Left ventricle myocardium inferior (tissue), 1 donor: ENCODE results near the gene TMEM200C. TPM values are rescaled to one million over a fixed set of nuclear protein-coding genes. Genes with fewer than 3 reads are reported as not detected.
A peak's percentile ranks its signal among the peaks of the same experiment; 100 is the strongest.
"Not testable (repeated sequence)": the region's sequence is repeated elsewhere in the genome, so short reads cannot be mapped to it uniquely, and the experiment has no call there.

Source experiments
- DNase-seq: peaks from one replicate; pipeline ENCODE4 v3.0.0-alpha.2; 2020
- H3K27ac ChIP-seq: fragments of 200-600 bp; replicated peaks from 2 replicates; pipeline ENCODE4 v1.8.0; 2021
- H3K27me3 ChIP-seq: fragments of 200-600 bp; 2 replicates; pipeline ENCODE4 v1.8.0; 2021; ENCODE audit warnings: low read depth
- H3K36me3 ChIP-seq: fragments of 200-600 bp; 2 replicates; pipeline ENCODE4 v1.8.0; 2021
- H3K4me1 ChIP-seq: fragments of 200-600 bp; 2 replicates; pipeline ENCODE4 v1.8.0; 2021
- H3K4me3 ChIP-seq: fragments of 200-600 bp; 2 replicates; pipeline ENCODE4 v1.8.0; 2021; ENCODE audit warnings: mild to moderate bottlenecking, moderate library complexity
- H3K9me3 ChIP-seq: fragments of 200-600 bp; replicated peaks from 2 replicates; pipeline ENCODE4 v1.8.0; 2021
- intact Hi-C: fragments of 100-400 bp; cut with micrococcal nuclease; formaldehyde crosslinking; loops from one replicate; pipeline ENCODE4 v1.11.0; 2022
- total RNA-seq: library from RNA; stranded (reverse); fragmentation: NEBNext Ultra II Directional; extraction: Animal tissue kit (Norgen Biotek cat#: 25700); gene quantifications from one replicate; pipeline ENCODE4 v1.2.1, GENCODE V29; 2021
- TF ChIP-seq, protein P1 (sequence below): fragments of 200-600 bp; IDR thresholded peaks from 2 replicates; pipeline ENCODE4 v1.8.0; 2021; ENCODE audit warnings: antibody characterized with exemption, mild to moderate bottlenecking, borderline replicate concordance
- donor health status: DM: no; HTN: yes; CAD: no; lungs with severe emphysema.

TMEM200C gene
- total RNA-seq, 1 donor from 2014 or later, result 0.96 TPM

DNA sequence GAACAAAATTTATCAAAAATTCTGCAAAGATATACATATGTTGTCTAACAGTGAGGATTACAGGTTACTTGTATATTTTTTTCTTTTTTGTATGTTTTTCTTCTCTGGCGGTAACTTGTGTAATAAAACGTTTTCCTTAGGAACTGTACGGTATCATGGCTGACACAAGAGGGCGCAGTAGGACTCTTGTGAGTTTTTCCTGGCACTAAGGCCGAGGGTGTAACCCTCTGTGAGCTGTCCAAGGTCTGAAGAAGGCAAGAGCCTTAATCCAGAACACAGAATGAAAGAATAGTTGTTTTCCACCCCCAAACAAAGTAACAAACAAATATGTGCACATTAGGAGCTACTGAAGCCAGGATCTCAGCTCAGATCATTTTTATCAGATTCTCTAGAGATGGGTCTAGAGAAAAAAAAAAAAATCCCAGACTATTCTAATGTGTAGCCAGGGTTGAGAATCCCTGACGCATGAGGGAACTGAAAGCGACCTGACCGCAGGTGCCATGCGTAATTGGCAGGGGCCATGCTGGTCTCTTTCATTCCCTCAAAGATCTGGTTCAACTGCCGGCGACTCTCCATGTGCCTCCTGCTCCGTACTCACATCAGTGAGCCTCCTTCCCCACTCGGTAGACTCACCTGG, 27.0 kb downstream of the TMEM200C start:
- TF ChIP-seq, protein P1, sequence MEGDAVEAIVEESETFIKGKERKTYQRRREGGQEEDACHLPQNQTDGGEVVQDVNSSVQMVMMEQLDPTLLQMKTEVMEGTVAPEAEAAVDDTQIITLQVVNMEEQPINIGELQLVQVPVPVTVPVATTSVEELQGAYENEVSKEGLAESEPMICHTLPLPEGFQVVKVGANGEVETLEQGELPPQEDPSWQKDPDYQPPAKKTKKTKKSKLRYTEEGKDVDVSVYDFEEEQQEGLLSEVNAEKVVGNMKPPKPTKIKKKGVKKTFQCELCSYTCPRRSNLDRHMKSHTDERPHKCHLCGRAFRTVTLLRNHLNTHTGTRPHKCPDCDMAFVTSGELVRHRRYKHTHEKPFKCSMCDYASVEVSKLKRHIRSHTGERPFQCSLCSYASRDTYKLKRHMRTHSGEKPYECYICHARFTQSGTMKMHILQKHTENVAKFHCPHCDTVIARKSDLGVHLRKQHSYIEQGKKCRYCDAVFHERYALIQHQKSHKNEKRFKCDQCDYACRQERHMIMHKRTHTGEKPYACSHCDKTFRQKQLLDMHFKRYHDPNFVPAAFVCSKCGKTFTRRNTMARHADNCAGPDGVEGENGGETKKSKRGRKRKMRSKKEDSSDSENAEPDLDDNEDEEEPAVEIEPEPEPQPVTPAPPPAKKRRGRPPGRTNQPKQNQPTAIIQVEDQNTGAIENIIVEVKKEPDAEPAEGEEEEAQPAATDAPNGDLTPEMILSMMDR, result peak; percentile 84
- H3K27ac ChIP-seq, result no peak overlapping the region
- H3K36me3 ChIP-seq, result no peaks in the 10 kb centered on the region
- H3K9me3 ChIP-seq, result no peaks in the 10 kb centered on the region
- H3K27me3 ChIP-seq, result peaks cover 59% of the 10 kb centered on the region
- intact Hi-C loops, result no loop called here
- peak; percentile 25 for DNase-seq
- no peaks in the 10 kb centered on the region for H3K4me1 ChIP-seq
- no peak overlapping the region for H3K4me3 ChIP-seq

DNA sequence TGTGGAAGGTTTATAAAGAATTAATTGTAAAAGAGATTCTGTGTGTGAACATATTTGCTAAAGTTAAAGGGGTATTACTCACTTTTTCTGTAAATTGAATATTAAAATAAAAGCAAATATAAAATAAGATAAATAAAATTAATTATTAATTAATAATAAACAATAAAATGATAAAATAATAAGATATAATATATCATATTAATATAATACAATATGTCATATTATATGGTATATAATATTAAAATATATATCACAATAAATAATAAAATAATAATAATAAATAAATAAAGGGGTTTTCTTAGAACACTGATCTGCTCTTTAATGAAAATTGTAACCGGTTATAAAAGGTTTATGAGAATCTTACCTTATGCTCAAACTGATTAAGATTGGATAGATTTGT, 29.8 kb downstream of the TMEM200C start:
- H3K36me3 ChIP-seq, result no peaks in the 10 kb centered on the region
- DNase-seq, result no peak
- TF ChIP-seq, protein P1, result no peak
- intact Hi-C loops, result no loop called here
- H3K9me3 ChIP-seq, result no peaks in the 10 kb centered on the region
- peaks cover 46% of the 10 kb centered on the region for H3K27me3 ChIP-seq
- H3K4me3 ChIP-seq, result no peak overlapping the region
- H3K4me1 ChIP-seq, result no peaks in the 10 kb centered on the region
- no peak overlapping the region for H3K27ac ChIP-seq

DNA sequence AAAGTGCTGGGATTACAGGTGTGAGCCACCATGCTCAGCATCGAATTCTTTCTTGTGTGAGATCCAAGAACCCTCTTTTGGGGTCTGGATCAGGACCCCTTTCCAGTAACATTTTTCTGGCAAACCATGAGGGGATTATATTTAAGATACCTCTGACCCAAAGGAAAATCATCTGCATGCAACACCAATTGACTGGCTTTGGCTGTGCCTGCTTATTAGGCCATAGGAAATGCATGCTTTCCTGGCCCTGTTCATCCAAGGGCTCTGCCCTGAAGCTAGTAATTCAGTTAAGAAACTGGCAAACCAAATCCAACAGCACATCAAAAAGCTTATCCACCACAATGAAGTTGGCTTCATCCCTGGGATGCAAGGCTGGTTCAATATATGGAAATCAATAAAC, 33.2 kb downstream of the TMEM200C start:
- intact Hi-C loops, H3K36me3 ChIP-seq, H3K4me3 ChIP-seq, H3K27ac ChIP-seq, H3K9me3 ChIP-seq, H3K4me1 ChIP-seq, DNase-seq: not testable (repeated sequence)
- peaks cover 38% of the 10 kb centered on the region for H3K27me3 ChIP-seq

DNA sequence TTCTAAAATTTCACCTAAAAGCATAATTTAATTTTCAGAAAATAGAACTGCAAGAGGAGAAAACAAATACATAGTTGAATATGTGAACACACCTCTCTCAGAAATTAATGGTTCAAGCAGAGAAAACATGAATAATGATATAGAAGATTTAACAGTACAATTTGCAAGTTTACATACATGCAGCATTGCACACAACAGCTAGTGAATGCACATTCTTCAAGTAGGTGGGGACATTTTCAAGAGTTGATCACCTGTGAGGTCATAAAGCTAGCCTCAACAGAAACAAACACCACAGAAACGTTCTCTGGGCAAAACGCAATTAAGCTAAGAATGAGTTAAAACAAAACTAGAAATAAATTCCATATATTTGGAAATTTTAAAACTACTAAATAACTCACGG, 38.1 kb downstream of the TMEM200C start:
- Histone ChIP-seq H3K9me3 (no peaks in the 10 kb centered on the region), H3K4me3 (no peak overlapping the region), H3K27me3 (peaks cover 62% of the 10 kb centered on the region), H3K4me1 (no peaks in the 10 kb centered on the region), H3K36me3 (no peaks in the 10 kb centered on the region), H3K27ac (no peak overlapping the region)
- DNase-seq, result no peak
- TF ChIP-seq, protein P1, result no peak
- intact Hi-C loops, result no loop called here

DNA sequence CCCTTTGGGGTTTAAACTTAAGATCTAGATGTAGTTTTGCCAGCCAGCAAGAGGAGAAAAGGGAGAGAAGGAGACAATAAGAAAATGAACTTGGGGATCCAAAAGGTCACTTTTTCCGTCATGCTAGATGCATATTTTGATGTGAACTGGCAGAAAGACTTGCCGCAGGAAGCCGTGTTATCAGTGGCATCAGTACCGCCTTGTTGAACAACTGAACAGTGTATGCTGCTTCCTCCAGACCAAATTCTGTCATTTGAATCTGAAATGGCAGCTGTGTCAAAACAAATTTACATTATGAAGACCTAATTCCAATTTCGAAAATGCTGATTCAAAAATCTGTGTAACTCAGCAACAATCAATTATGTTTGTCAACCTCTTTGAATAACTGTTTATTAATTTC, 42.1 kb downstream of the TMEM200C start:
- DNase-seq, result no peak
- Histone ChIP-seq H3K9me3 (no peaks in the 10 kb centered on the region), H3K27me3 (peaks cover 90% of the 10 kb centered on the region), H3K27ac (no peak overlapping the region), H3K36me3 (no peaks in the 10 kb centered on the region), H3K4me1 (no peaks in the 10 kb centered on the region), H3K4me3 (no peak overlapping the region)
- TF ChIP-seq, protein P1, result no peak
- intact Hi-C loops, result no loop called here

DNA sequence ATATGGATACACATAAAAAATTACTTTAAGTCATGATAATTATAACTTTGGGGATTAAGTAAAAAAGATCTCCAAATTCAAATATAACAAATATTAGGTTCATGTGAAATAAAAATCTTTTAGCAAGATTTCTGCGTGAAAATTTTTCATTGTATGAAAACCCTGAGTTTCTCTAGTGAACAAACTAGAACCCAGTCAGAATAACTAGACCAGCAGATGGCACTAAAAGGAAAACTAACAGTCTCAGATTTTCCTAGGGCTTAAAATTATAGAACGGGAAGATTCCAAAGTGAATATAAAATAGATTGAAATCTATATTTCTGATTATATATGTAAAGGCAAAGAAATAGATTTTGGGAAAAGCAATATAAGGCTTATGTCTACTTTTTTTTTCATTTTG, 43.3 kb downstream of the TMEM200C start:
- no peaks in the 10 kb centered on the region for H3K4me1 ChIP-seq
- TF ChIP-seq, protein P1, result no peak
- H3K36me3 ChIP-seq, result no peaks in the 10 kb centered on the region
- peaks cover 88% of the 10 kb centered on the region for H3K27me3 ChIP-seq
- intact Hi-C loops, result no loop called here
- no peak for DNase-seq
- H3K9me3 ChIP-seq, result no peaks in the 10 kb centered on the region
- no peak overlapping the region for H3K4me3 ChIP-seq
- H3K27ac ChIP-seq, result no peak overlapping the region
